Stimulated activated CD4-positive, alpha-beta T cell treated with anti-CD3 and anti-CD28 coated beads, TNF-alpha, amount 100 ng/mL, for 4 hours (primary cell): ENCODE results near the gene OSTN.
"Not testable (repeated sequence)": the region's sequence is repeated elsewhere in the genome, so short reads cannot be mapped to it uniquely, and the experiment has no call there.

ENCODE experiments used
- DNase-seq, 3 experiments: peaks; one replicate each; pipeline ENCODE4 v3.0.0-alpha.2; 2020; ENCODE audit warnings: low read depth in 3 of 3

OSTN gene

DNA sequence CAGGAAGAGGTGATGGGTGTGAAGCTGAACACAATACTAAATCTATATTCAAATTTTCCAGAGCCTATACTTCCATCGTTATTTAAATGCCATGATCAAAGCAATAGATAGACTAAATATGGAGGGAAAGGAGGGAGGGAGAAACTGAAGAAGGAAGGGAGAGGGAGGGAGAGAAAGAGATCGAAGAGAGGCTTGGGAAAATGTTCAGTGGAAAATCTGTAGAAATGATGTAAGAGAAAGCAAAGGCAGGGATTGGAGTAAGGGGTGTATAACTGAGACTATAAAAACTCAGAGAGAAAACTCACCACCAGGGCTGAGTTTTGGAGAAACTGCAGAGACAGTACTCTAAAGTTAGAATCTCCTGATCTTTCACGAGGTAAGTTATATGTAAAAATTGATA is at the start of gene OSTN:
OSTN (plus strand) TSS at position 310 of the 400 bp plus-strand sequence. CDS start 13,292 bp downstream, outside the sequence.
- no peak for DNase-seq

DNA sequence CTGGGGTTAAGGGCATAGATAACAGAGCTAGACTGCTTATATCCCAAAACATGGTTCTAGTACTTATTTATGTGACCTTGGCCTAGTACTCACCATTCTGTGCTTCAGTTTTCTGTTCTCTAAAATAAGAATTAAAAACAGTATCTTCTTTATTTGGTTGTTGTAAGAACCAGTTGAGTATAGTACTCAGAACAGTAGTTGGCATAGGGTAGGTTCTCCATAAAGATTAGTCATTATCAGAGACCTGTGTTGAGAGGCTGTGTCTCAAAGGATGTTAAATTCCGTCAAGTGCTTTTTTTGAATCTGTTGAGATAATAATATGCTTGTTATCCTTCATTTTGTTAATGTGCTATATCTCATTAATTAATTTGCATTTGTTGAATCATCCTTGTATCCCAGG is 47.4 kb upstream of the OSTN start:
- DNase-seq: no peak

GRCh38 chr3:191154827-191155226 is 44.2 kb upstream of the OSTN start:
- DNase-seq: no peak

GRCh38 chr3:191158247-191158646 is 40.8 kb upstream of the OSTN start:
- no peak for DNase-seq

GRCh38 chr3:191158815-191159214 is 40.2 kb upstream of the OSTN start:
- no peak for DNase-seq

DNA sequence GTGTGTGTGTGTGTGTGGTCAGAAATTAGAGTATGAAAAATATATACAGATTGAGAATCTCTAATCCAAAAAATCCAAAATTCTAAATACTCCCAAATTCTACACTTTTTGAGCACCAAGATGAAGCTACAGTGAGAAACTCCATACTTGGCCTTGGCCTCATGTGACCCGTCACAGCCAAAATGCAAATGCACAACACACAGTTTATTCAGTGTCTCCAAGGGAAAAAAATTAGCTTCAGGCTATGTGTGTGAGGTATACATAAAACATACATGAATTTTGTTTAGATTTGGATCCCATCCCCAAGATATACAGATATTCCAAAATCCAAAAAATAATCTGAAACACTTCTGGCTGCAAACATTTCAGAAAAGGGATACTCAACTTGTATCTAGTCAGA is 33.2 kb upstream of the OSTN start:
- no peak for DNase-seq

DNA sequence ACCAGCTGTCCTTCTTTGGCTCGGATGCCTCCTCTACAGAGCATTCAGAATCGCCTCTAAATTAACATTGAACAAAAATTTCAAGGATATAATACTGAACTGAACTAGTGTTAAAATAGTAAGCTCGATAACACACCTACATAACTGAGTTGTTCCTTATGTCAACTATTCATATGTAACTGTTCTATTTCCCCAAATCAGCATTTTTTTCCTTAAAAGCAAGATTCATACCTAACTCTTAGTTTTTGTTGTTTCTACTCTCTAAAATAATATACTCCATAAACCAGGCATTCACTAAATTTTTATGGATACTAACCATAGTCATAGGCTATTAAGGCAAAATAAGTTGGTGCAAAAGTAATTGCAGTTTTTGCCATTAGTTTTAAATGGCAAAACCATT is 32.7 kb upstream of the OSTN start:
- DNase-seq: no peak

DNA sequence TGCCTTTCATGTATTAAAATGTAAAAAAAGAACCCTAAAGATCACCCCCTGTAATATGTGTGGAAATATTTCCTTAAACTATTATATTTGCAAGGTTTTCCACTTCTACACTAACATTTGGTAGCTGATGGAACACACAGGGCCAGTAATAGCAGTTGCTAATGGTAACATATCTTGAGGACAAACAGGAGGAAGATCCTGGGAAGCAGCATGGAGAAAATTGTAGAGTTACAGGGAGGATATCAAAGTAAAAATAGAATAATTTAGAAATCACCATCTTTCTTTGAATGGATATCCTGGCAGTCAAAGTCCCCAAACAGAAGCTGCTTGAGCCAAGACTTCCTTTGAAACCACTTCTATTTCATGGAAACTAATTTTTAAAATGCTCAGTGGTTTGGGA is 29.5 kb upstream of the OSTN start:
- DNase-seq: no peak

DNA sequence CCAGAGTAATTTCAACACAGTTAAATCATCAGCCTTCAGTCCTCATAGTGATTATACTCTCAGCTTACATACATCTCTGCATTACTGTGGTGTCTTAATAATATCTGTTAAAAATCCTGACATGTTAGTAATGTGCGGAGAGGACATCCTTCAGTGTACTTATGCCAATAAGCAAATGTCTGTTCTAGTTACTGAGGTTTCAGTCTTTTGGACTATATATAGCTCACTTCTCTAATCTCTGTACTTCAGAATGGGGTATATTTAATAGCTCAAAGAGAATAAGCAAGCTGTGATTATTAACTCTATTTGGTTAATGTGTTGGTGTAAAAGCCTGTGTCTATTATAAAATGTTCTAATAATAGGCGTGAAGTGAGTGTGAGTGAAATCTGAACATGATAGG is 28.9 kb upstream of the OSTN start:
- no peak for DNase-seq

- no peak for DNase-seq
These were observed 23.9 kb upstream of the OSTN start for GRCh38 chr3:191175102-191175501.

DNA sequence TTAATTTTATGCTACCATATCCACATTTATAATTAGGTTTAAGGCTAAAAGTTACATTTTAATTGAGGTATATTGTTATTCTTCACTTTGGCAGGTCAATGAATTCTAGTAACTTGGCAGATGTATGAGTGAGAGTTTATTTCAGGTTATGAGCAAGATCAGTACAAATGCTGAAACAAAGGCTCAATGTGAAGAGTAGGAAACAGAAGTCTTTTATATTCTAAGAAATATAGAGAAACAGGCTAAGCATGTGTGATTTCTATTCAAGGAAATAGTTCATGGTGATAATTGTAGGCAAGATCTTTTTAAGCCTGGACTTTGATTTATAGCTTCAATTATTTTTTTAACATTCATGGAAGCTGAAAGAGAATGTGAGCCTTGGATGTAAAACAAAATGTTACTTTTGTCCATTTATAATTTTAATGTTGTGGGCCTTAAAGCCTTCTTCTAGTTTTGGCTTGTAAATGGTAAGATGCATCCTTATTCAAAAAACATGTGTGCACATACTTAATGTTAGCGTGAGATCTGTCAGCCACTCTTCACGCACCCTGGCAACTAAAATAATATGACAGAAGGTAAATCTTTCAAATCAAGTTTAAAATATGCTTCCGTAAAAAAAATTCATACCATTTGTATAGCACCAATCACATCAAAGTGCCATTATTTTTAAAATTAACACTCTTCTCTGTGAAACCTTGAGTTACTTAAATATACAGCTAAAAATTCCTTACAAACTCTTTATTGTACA is 22.8 kb upstream of the OSTN start:
- no peak for DNase-seq

DNA sequence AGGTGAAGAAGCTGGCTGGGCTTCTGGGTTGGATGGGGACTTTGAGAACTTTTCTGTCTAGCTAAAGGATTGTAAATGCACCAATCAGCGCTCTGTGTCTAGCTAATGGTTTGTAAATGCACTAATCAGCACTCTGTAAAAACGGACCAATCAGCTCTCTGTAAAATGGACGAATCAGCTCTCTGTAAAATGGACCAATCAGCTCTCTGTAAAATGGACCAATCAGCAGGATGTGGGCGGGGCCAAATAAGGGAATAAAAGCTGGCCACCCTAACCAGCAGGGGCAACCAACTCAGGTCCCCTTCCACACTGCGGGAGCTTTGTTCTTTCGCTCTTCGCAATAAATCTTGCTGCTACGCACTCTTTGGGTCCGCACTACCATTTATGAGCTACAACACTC is 13.7 kb upstream of the OSTN start:
- DNase-seq: not testable (repeated sequence)

GRCh38 chr3:191188246-191188645 is 10.8 kb upstream of the OSTN start:
- DNase-seq: not testable (repeated sequence)

GRCh38 chr3:191192270-191192669 is 6.8 kb upstream of the OSTN start:
- DNase-seq: not testable (repeated sequence)

DNA sequence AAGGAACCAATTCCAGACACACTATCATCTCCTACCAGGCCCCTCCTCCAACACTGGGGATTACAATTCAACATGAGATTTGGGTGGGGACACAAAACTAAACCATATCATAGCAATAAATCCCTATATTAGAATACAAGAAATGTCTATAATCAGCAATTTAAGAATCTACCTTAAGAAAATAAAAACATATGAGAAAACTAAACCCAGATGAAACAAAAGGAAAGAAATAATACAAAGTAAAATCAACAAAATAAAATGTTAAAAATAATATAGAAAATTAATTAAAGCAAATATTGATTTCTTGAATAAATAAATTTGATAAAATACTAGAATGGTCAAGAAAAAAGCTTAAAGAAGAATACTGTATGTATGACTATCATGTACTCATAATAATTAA is 6.1 kb upstream of the OSTN start:
- no peak for DNase-seq

- DNase-seq: no peak
These were observed 1.2 kb upstream of the OSTN start for GRCh38 chr3:191197761-191198306.

- no peak for DNase-seq
These were observed 561 bp upstream of the OSTN start for GRCh38 chr3:191198480-191198879.

DNA sequence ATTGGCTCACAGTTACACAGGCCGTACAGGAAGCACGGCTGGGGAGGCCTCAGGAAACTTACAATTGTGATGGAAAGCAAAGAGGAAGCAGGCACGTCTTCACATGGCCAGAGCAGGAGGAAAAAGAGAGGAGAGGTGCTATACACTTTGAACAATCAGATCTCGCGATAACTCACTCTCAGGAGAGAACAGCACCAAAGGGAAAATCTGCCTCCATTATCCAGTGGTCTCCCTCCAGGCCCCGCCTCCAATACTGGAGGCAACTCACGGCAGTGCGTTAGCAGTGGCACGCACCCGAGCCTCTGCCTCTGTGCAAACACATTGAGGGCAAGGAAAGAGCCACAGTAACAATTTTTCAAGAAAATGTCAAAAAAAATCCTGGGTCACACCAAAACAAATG is 11.0 kb downstream of the OSTN start:
- DNase-seq: no peak

GRCh38 chr3:191216510-191216909 is 17.5 kb downstream of the OSTN start:
- DNase-seq: no peak

DNA sequence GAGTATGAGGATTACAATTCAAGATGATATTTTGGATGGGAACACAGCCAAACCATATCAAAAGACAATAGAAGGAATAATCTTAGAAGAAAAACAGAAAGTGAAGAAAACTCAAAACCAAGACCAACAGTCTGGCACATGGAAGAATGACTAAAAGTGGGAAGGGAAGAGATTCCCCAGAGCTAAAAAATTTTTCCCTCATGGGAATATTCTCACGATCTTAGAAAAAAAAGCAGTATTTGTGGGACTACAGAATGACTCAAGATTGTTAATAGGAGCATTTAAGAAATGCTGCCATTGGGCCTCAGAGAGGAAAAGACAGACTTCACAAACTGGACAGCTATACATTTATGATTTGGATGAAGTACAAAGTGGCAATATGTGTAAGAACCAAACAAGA is 18.3 kb downstream of the OSTN start:
- DNase-seq: no peak

- DNase-seq: no peak
These were observed 21.9 kb downstream of the OSTN start for GRCh38 chr3:191220908-191221307.

DNA sequence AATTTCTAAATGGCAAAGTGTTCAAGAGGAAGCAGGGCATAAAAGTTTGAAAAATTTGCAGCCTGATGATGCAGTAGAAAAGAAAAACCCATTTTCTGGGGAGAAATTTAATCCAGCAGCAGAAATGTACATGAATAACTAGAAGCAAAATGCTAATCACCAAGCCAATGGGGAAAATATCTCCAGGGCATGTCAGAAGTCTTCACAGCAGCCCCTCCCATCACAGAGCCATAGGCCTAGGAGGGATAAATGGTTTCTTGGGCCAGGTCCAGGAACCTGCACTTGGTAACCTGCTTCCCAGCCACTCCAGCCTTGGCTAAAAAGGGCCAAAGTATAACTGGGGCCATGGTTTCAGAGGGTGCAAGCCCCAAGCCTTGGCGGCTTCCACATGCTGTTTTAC is 22.6 kb downstream of the OSTN start:
- DNase-seq: no peak

- DNase-seq: no peak
These were observed 28.5 kb downstream of the OSTN start for GRCh38 chr3:191227541-191227940.

GRCh38 chr3:191234216-191234615 is 35.2 kb downstream of the OSTN start:
- no peak for DNase-seq
